ENCODE data around the gene TNPO2.
A peak's percentile ranks its signal among the peaks of the same experiment; 100 is the strongest.
"Not testable (repeated sequence)": the region's sequence is repeated elsewhere in the genome, so short reads cannot be mapped to it uniquely, and the experiment has no call there.

Gene TNPO2

DNA sequence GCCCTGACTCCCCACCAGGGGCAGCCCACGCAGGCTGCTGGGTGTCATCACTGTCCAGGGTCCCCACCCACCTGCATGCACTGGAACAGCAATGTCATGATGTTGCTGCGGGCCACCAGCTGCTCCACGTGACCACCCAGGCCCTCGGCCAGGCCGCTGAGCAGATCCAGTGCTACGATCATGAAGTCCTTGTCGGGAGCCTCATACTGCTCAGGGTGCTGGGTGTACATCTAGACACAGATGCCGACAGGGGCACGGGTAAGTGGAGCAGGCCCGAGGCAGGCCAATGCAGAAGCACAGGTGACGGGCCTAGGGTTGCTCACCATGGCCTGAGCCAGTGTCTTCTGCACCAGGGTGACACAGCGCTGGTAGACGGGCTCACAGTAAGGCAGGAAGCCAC lies 18.6 kb downstream of the TNPO2 start:
- no peak for DNase-seq (ENCODE audit: low spot score)

GRCh38 chr19:12703046-12703445 lies 20.7 kb downstream of the TNPO2 start:
- peak; percentile 58 for DNase-seq (ENCODE audit: low spot score)

DNA sequence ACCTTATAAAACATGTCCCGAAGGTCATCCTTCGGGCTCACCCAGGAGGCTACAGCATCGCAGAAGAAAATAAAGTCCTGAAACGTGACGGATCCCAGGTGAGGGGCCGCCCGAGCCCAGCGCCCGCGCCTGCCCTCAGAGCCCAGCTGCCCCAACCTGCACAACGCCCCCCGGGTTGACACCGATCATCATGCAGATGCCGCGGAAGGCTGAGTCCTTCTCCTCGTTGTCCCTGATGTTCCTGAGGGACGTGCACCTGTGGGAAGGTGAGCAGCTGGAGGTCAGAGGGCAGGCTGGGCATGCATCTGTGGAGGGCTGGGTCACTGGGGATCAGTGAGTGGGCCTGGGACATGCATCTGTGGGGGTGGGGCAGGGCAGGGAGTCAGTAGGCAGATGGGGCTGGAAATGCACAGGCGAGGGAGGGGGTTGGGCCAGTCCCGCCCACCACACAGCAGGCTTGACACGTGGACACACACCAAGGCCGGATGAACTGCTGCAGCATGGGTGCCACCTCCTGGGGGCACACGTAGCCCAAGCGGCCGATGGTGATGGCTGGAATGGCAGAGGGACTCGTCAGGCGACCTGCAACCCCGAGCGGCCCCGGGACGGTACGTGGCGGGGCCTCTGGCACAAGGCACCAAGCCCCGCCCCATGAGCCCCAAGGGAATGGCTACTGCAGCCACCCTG lies 22.0 kb downstream of the TNPO2 start:
- no peak for DNase-seq (ENCODE audit: low spot score)

GRCh38 chr19:12698138-12698537 lies 25.6 kb downstream of the TNPO2 start:
- no peak for DNase-seq (ENCODE audit: low spot score)

DNA sequence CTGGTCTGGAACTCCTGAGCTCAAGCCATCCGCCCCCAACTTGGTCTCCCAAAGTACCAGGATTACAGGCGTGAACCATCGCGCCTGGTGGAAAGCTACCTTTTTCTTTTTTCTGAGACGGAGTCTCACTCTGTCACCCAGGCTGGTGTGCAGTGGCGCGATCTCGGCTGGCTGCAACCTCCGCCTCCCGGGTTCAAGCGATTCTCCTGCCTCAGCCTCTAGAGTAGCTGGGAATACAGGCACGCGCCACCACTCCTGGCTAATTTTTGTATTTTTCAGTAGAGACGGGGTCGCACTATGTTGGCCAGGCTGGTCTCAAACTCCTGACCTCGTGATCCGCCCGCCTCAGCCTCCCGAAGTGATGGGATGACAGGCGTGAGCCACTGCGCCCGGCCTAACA lies 26.3 kb downstream of the TNPO2 start:
- DNase-seq (ENCODE audit: low spot score) = not testable (repeated sequence)

- peak; percentile 97 for DNase-seq (ENCODE audit: low spot score)
Measured at GRCh38 chr19:12696366-12697335, 27.1 kb downstream of the TNPO2 start, which contains the start of gene FBXW9. TSS of gene FBXW9 (minus strand) at chr19:12696631. CDS start at chr19:12696581, 50 bp downstream.

DNA sequence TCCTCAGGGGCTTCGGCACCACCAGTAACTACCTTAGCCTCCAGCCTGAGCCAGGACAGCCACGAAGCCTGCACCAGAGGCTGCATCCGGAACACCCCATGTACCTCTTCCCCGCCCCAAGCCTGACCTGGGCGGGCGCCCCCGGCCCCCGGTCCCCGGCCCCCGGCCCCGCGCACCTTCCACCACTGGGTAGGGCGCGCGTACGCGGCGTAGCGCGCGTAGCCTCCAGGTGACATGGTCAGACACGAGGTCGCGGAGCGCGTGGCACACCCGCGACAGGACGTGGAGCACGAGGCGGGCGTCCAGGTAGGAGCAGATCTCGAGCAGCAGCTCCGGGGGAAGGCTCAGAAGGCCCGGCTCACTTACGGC lies 27.8 kb downstream of the TNPO2 start:
- no peak for DNase-seq (ENCODE audit: low spot score)

DNA sequence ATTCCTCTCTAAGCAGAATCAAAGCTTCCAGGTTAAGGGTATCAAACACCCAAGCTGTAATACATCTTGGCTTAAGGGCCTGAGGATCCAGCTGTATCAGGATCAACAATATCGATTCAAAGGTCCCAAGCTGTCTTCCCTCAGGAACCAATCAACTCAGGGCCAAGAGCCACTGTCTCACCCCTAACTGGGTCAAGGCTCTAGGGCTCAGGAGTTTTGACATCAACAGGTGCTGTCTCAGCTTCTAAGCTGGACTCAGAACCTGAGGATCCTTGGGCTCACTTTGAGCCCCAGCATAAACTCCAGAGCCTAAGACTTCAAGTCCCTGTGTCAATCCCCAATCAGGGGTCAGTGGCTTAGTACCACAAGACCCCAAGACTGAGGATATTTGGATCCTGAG lies 28.2 kb downstream of the TNPO2 start:
- DNase-seq (ENCODE audit: low spot score) = no peak

DNA sequence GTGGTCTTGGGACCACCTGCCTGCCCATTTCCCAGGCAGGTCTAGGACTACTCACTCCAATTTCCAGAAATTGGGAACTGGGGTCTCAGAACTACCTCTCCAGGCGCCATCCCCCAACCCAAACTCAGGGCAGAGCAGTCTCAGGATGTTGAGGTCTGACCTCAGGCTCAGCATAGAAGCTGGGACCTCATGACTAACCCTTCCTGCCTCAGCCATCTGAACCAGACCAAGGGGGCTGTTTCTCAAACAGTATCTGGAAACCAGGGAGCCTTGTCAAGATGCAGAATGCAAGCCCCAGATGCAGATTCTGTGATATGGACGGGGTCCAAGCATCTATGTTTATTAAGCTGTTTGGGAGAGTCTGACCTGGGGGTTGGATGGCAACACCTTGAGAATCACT lies 28.6 kb downstream of the TNPO2 start:
- no peak for DNase-seq (ENCODE audit: low spot score)

- no peak for DNase-seq (ENCODE audit: low spot score)
Measured at GRCh38 chr19:12694641-12695040, 29.1 kb downstream of the TNPO2 start.

GRCh38 chr19:12692960-12693359 lies 30.8 kb downstream of the TNPO2 start:
- no peak for DNase-seq (ENCODE audit: low spot score)

GRCh38 chr19:12689581-12690216 lies 34.0 kb downstream of the TNPO2 start:
- no peak for DNase-seq (ENCODE audit: low spot score)

GRCh38 chr19:12689012-12689411 lies 34.7 kb downstream of the TNPO2 start:
- DNase-seq (ENCODE audit: low spot score) = no peak

DNA sequence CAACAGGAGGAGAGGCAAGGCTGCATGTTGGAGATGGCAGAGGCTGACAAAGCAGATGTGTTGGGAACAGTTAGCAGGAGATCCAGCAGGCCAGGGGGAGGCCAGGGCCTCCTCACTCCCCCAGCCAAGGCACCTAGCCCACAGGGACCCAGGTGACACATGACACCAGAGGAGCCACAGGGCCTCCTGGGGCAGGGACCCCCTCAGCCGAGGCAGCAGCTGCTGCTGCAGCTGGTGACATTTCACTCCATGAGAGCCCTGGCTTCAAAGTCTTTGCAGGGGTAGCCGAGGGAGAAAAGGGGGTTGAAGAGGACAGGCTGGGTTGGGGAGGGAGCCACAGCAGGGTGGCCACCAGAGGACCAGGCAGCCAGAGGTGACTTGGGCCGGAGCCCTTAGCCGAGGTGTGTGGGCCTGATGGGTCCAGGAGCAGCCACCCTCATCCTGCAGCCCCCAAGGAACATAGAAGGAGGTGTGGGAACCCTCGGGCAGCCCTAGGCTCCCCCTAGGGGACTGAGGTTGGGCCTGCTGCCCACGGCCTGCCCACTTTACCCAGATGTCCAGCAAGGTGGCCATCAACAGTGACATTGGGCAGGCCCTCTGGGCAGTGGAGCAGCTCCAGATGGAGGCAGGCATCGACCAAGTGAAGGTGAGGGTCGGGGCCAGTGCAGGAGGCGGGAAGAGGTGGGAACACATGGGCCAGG lies 36.1 kb downstream of the TNPO2 start, which contains the start of gene GNG14:
TSS of gene GNG14 (plus strand) at position 503 of the 701 bp plus-strand sequence. CDS start at position 554, 51 bp downstream.
- no peak for DNase-seq (ENCODE audit: low spot score)

- DNase-seq (ENCODE audit: low spot score) = no peak
Measured at GRCh38 chr19:12685831-12686230, 37.9 kb downstream of the TNPO2 start.

DNA sequence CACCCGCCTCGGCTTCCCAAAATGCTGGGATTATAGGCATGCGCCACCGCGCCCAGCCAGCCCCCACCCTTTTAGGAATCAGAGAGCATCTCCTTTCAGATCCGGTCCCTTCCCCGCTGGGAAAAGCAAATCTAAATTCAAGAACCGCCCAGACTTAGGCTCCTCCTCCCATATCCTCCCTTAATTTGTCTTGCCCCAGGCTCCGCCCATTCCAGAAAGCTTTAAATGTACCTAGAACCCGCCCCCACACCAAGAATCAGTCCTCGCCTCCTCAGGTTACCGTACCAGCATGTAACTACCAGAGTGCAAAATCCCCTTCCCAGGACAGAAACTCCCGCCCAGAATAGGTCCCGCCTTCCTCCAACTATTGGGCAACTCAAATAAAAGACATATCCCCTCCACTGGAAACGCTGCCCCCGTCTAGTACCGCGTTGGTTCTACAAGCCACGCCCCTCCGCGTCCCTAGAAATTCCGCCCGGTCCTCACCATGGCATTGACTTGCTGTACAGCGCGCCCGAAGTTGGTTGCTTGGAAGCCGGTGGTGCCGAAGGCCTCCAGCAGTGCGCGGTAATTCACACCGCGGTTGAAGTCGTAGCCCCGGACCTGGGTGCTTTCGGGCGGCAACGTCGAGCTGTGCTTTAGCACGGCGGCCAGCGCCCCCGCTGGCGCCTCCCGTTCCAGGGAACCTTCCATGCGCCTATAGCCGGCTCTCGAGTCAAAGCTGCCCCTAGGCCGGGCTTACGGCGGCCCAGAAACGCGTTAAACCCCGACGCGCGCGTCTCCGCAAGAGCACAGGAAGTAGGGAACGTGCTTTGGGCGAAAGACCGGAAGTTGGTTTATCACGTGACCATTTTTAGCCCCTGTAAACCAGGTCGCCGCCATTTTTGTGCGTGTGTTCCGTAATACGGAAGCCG lies 42.4 kb downstream of the TNPO2 start, which contains the start of gene DHPS:
TSS of gene DHPS (minus strand) at position 807 of the 914 bp plus-strand sequence. CDS start at position 693, 114 bp downstream.
- peak; percentile 96 for DNase-seq (ENCODE audit: low spot score)

GRCh38 chr19:12680034-12680433 lies 43.7 kb downstream of the TNPO2 start:
- DNase-seq (ENCODE audit: low spot score) = no peak

GRCh38 chr19:12678039-12678438 lies 45.7 kb downstream of the TNPO2 start:
- DNase-seq (ENCODE audit: low spot score) = not testable (repeated sequence)

DNA sequence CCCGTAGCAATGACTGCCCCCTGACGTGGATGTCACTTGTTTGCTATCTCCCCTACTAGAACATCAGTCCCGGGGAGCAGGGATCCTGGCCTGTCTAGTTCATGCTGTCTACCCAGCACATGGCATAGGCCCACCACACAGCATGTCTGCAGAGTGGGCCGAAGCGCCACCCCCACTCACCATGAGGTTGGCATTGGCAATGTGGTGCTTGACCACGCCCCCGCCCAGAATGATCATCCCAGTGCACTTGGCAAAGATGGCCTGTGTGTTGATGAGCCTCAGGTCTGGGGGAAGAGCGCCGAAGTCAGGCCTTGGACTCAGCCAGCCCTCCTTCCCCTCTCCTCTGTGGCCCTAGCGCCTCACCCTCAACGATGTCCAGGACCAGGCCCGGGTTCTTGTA lies 46.8 kb downstream of the TNPO2 start:
- DNase-seq (ENCODE audit: low spot score) = no peak

DNA sequence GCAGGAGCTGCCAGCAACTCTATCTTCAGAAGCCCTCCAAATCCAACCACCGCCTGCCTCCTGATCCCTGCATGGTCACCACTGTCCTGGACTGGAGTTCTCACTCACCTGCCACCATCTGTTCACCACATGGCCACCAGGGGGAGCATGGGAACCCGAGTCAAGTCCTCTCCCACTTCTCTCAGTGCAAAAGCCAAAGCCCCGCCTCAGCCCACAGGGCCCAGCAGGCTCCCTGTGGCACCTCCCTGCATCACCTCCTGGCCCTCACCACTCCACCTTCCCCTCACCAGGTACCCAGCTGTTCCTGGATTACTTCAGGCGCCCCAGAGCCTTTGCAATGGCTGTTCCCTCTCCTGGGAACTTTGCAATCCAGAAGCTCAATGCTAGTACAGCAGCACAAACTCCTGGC lies 47.3 kb downstream of the TNPO2 start:
- DNase-seq (ENCODE audit: low spot score) = peak; percentile 88

- DNase-seq (ENCODE audit: low spot score) = no peak
Measured at GRCh38 chr19:12675940-12676339, 47.8 kb downstream of the TNPO2 start.
